ENCODE results near the gene FSD1.

Gene FSD1

DNA sequence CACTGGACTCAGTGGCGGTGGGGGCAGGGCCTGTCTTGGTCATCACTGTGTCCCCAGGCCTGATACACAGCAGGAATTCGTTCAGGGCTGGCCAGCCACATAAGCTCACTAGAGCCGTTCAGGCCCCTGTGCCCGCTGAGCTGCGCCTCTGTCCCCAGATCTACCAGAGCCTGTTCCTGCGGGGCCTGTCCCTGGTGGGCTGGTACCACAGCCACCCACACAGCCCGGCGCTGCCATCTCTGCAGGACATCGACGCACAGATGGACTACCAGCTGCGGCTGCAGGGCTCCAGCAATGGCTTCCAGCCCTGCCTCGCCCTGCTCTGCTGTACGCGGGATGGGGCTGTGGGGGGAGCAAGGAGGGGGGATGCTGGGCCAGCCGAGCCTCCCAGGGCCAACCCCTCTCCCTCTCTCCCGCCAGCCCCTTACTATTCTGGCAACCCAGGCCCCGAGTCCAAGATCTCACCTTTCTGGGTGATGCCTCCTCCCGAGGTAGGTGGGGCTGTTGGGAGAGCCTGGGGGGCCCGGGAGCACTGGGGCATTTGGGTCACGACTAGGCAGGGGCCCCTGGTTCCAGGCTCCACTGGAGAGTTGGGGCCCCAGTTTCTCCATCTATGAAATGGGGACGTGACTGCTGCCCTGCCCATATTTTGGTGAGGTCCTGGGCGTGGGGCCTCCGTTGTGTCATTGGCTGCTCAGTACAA is 52.8 kb downstream of the FSD1 start:
- no peaks in the 10 kb centered on the region for H3K9me3 ChIP-seq (ENCODE audit: insufficient read depth, low read depth, low read length)
- no peaks in the 10 kb centered on the region for H3K79me2 ChIP-seq (ENCODE audit: insufficient read depth, low read length)
- no peaks in the 10 kb centered on the region for H3F3A ChIP-seq (ENCODE audit: low read depth)
- no peak overlapping the region for H3K4me3 ChIP-seq (ENCODE audit: low read length, poor library complexity, severe bottlenecking)
- H3K9ac ChIP-seq (ENCODE audit: low read depth, low read length, poor library complexity, severe bottlenecking) = no peak overlapping the region
- H4K20me1 ChIP-seq (ENCODE audit: insufficient read depth, low read length, poor library complexity, severe bottlenecking) = peaks cover 3% of the 10 kb centered on the region
- no peak overlapping the region for H3K4me2 ChIP-seq (ENCODE audit: low read depth, low read length, poor library complexity, severe bottlenecking)
- no peaks in the 10 kb centered on the region for H3K27me3 ChIP-seq (ENCODE audit: insufficient read depth, low read length, poor library complexity, severe bottlenecking)
- no peak for TF ChIP-seq EZH2phosphoT487 (IDR thresholded peaks at IDR 0.05; ENCODE audit: borderline replicate concordance)
- TF ChIP-seq, protein P1, sequence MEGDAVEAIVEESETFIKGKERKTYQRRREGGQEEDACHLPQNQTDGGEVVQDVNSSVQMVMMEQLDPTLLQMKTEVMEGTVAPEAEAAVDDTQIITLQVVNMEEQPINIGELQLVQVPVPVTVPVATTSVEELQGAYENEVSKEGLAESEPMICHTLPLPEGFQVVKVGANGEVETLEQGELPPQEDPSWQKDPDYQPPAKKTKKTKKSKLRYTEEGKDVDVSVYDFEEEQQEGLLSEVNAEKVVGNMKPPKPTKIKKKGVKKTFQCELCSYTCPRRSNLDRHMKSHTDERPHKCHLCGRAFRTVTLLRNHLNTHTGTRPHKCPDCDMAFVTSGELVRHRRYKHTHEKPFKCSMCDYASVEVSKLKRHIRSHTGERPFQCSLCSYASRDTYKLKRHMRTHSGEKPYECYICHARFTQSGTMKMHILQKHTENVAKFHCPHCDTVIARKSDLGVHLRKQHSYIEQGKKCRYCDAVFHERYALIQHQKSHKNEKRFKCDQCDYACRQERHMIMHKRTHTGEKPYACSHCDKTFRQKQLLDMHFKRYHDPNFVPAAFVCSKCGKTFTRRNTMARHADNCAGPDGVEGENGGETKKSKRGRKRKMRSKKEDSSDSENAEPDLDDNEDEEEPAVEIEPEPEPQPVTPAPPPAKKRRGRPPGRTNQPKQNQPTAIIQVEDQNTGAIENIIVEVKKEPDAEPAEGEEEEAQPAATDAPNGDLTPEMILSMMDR (conservative IDR thresholded peaks at IDR 0.05; ENCODE audit: low read length) = no peak
- H3K36me3 ChIP-seq (ENCODE audit: insufficient read depth, low read length) = peaks cover 32% of the 10 kb centered on the region; the same call in 1 of the 2 replicates
- no peak overlapping the region for H2AFZ ChIP-seq (ENCODE audit: low read length)
- no peaks in the 10 kb centered on the region for H3K9me2 ChIP-seq (replicated peaks; ENCODE audit: low read depth, low read length)
- H3K4me1 ChIP-seq (ENCODE audit: insufficient read depth, low read length, poor library complexity, severe bottlenecking) = no peaks in the 10 kb centered on the region

DNA sequence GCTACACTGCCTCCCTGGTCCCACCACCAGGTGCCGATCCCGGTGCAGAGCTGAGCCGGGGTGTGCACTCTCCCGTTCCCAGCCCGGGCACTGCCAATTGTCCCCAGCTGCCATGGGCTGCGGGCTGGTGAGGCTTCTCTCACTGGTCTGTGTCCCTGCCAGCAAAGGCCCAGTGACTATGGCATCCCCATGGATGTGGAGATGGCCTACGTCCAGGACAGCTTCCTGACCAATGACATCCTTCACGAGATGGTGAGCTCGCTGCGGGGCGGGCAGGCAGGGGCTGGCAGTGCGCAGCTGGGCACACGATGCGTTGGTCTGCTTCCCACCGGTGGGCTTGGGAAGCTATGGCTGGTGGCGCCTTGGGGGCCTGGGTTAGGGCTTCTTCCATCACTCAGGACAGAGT is 53.5 kb downstream of the FSD1 start:
- no peak for TF ChIP-seq EZH2phosphoT487 (IDR thresholded peaks at IDR 0.05; ENCODE audit: borderline replicate concordance)
- TF ChIP-seq, protein P1 (conservative IDR thresholded peaks at IDR 0.05; ENCODE audit: low read length) = no peak

DNA sequence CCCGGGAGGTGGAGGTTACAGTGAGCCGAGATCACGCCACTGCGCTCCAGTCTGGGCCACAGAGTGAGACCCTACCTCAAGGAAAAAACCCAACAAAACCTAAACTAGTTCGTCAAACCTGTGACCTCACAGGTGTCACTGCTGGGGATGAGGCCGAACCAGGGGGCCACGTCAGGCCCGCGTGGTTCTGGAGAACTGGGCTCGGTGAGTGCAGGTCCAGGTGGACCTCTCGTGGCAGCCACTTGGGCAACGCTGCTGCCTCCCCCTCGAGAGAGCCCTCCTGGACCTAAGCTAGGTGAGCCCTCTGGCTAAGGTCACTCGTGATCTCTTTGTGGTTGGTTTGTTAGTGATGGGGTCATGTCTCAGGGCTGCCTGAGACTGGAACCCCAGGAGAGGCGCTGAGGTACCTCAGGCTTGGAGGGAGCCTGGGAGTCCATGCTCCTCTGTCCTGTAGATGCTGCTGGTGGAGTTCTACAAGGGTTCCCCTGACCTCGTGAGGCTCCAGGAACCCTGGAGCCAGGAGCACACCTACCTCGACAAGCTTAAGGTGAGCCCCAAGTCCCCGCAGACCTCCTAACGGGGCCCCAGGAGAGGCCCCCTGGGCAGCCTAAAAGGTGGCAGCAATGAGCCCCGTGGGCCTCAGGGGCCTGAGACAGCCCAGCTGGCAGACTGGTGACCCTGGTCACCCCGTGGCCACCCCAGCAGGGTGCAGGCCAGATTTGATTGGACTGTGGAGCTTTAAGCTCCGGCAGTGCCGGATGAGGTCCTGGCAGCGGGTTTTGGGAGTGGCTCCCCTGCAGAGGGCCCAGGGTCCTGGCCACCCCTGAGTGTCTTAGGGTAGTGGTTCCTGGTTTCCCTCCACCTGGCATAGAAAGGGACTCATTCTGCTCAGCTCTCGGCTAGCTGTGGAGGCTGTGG is 54.6 kb downstream of the FSD1 start:
- Histone ChIP-seq H4K20me1 (ENCODE audit: insufficient read depth, low read length, poor library complexity, severe bottlenecking) (no peaks in the 10 kb centered on the region), H3K79me2 (ENCODE audit: insufficient read depth, low read length) (no peaks in the 10 kb centered on the region), H3K9me3 (ENCODE audit: insufficient read depth, low read depth, low read length) (no peaks in the 10 kb centered on the region), H3K9ac (ENCODE audit: low read depth, low read length, poor library complexity, severe bottlenecking) (no peak overlapping the region), H3K27me3 (ENCODE audit: insufficient read depth, low read length, poor library complexity, severe bottlenecking) (no peaks in the 10 kb centered on the region), H3K4me2 (ENCODE audit: low read depth, low read length, poor library complexity, severe bottlenecking) (no peak overlapping the region), H3K9me2 (replicated peaks; ENCODE audit: low read depth, low read length) (no peaks in the 10 kb centered on the region), H3K36me3 (ENCODE audit: insufficient read depth, low read length) (peaks cover 49% of the 10 kb centered on the region; the same call in 1 of the 2 replicates), H3K4me1 (ENCODE audit: insufficient read depth, low read length, poor library complexity, severe bottlenecking) (no peaks in the 10 kb centered on the region), H3F3A (ENCODE audit: low read depth) (no peaks in the 10 kb centered on the region), H2AFZ (ENCODE audit: low read length) (no peak overlapping the region), H3K4me3 (ENCODE audit: low read length, poor library complexity, severe bottlenecking) (no peak overlapping the region)
- no peak for TF ChIP-seq EZH2phosphoT487 (IDR thresholded peaks at IDR 0.05; ENCODE audit: borderline replicate concordance)

More for the DNA sequence above, 53.5 kb downstream of the FSD1 start:
- Histone ChIP-seq H3K9me2 (replicated peaks; ENCODE audit: low read depth, low read length) (no peaks in the 10 kb centered on the region), H3K9ac (ENCODE audit: low read depth, low read length, poor library complexity, severe bottlenecking) (no peak overlapping the region), H3F3A (ENCODE audit: low read depth) (no peaks in the 10 kb centered on the region), H3K27me3 (ENCODE audit: insufficient read depth, low read length, poor library complexity, severe bottlenecking) (no peaks in the 10 kb centered on the region), H3K4me2 (ENCODE audit: low read depth, low read length, poor library complexity, severe bottlenecking) (no peak overlapping the region), H3K4me1 (ENCODE audit: insufficient read depth, low read length, poor library complexity, severe bottlenecking) (no peaks in the 10 kb centered on the region), H3K36me3 (ENCODE audit: insufficient read depth, low read length) (peaks cover 39% of the 10 kb centered on the region; the same call in 1 of the 2 replicates), H3K79me2 (ENCODE audit: insufficient read depth, low read length) (no peaks in the 10 kb centered on the region), H3K9me3 (ENCODE audit: insufficient read depth, low read depth, low read length) (no peaks in the 10 kb centered on the region), H2AFZ (ENCODE audit: low read length) (no peak overlapping the region), H3K4me3 (ENCODE audit: low read length, poor library complexity, severe bottlenecking) (no peak overlapping the region), H4K20me1 (ENCODE audit: insufficient read depth, low read length, poor library complexity, severe bottlenecking) (peaks cover under 1% of the 10 kb centered on the region)
